H9 (cell line): Measurements from ENCODE around the gene COL8A1. TPM values are rescaled to one million over a fixed set of nuclear protein-coding genes. Genes with fewer than 3 reads are reported as not detected.

Source experiments
- DNase-seq: peaks from one replicate; pipeline ENCODE4 v3.0.0-alpha.2; 2017
- H2AFZ ChIP-seq: one replicate; pipeline ENCODE4 v1.6.1; 2013; ENCODE audit warnings: mild to moderate bottlenecking, low read length, control low read depth, moderate library complexity
- H2AK5ac ChIP-seq: 2 replicates; pipeline ENCODE4 v1.6.1; 2013; ENCODE audit warnings: low read length, control low read depth, mixed read lengths; ENCODE audit not compliant: insufficient read length
- H2BK120ac ChIP-seq: one replicate; pipeline ENCODE4 v1.6.1; 2013; ENCODE audit warnings: low read depth, mild to moderate bottlenecking, low read length, control low read depth, inconsistent platforms; ENCODE audit not compliant: poor library complexity, severe bottlenecking
- H2BK12ac ChIP-seq: 2 replicates; pipeline ENCODE4 v1.6.1; 2013; ENCODE audit warnings: low read length, control low read depth, mixed read lengths, low read depth; ENCODE audit not compliant: insufficient read length
- H2BK15ac ChIP-seq: 2 replicates; pipeline ENCODE4 v1.6.1; 2013; ENCODE audit warnings: low read depth, low read length, control low read depth
- H2BK20ac ChIP-seq: one replicate; pipeline ENCODE4 v1.6.1; 2013; ENCODE audit warnings: low read depth, mild to moderate bottlenecking, low read length, control low read depth, inconsistent platforms; ENCODE audit not compliant: poor library complexity, severe bottlenecking
- H2BK5ac ChIP-seq: 2 replicates; pipeline ENCODE4 v1.6.1; 2013; ENCODE audit warnings: low read length, control low read depth, mixed read lengths; ENCODE audit not compliant: insufficient read length
- H3K14ac ChIP-seq: 2 replicates; pipeline ENCODE4 v1.6.1; 2013; ENCODE audit warnings: low read length, control low read depth; ENCODE audit not compliant: insufficient read depth
- H3K18ac ChIP-seq: 2 replicates; pipeline ENCODE4 v1.6.1; 2013; ENCODE audit warnings: low read depth, mild to moderate bottlenecking, mixed read lengths, low read length, control low read depth; ENCODE audit not compliant: insufficient read length
- H3K23ac ChIP-seq: 2 replicates; pipeline ENCODE4 v1.6.1; 2013; ENCODE audit warnings: low read length, control low read depth, mixed read lengths, low read depth; ENCODE audit not compliant: insufficient read length
- H3K23me2 ChIP-seq: 2 replicates; pipeline ENCODE4 v1.6.1; 2013; ENCODE audit warnings: low read depth, mild to moderate bottlenecking, mixed read lengths, low read length, control low read depth; ENCODE audit not compliant: insufficient read length, poor library complexity, severe bottlenecking
- H3K27ac ChIP-seq: 2 replicates; pipeline ENCODE4 v1.5.1; 2013; ENCODE audit warnings: low read length, control low read depth, mixed read lengths, low read depth; ENCODE audit not compliant: insufficient read length
- H3K27me3 ChIP-seq: 2 replicates; pipeline ENCODE4 v1.6.1; 2013; ENCODE audit warnings: low read length, control low read depth, inconsistent platforms; ENCODE audit not compliant: insufficient read depth
- H3K4ac ChIP-seq: 2 replicates; pipeline ENCODE4 v1.6.1; 2013; ENCODE audit warnings: low read depth, mild to moderate bottlenecking, control low read depth, inconsistent platforms, low read length, moderate library complexity
- H3K4me1 ChIP-seq: 2 replicates; pipeline ENCODE4 v1.6.1; 2013; ENCODE audit warnings: low read length, control low read depth, inconsistent platforms; ENCODE audit not compliant: insufficient read depth
- H3K4me2 ChIP-seq: 2 replicates; pipeline ENCODE4 v1.6.1; 2013; ENCODE audit warnings: low read length, control low read depth, mixed read lengths; ENCODE audit not compliant: insufficient read length, insufficient read depth
- H3K56ac ChIP-seq: 2 replicates; pipeline ENCODE4 v1.6.1; 2013; ENCODE audit warnings: low read depth, mild to moderate bottlenecking, mixed read lengths, low read length, control low read depth; ENCODE audit not compliant: insufficient read length
- H3K79me1 ChIP-seq: 2 replicates; pipeline ENCODE4 v1.6.1; 2013; ENCODE audit warnings: low read depth, mild to moderate bottlenecking, moderate library complexity, low read length, control low read depth, inconsistent platforms; ENCODE audit not compliant: insufficient read depth, poor library complexity, severe bottlenecking
- H3K79me2 ChIP-seq: 2 replicates; pipeline ENCODE4 v1.6.1; 2013; ENCODE audit warnings: low read length, control low read depth, inconsistent platforms; ENCODE audit not compliant: insufficient read depth
- H3K9ac ChIP-seq: 2 replicates; pipeline ENCODE4 v1.6.1; 2013; ENCODE audit warnings: low read length, control low read depth, mixed read lengths; ENCODE audit not compliant: insufficient read length; ENCODE audit errors: extremely low read depth
- H3K9me3 ChIP-seq: one replicate; pipeline ENCODE4 v1.6.1; 2013; ENCODE audit warnings: low read depth, low read length, inconsistent platforms; ENCODE audit not compliant: control insufficient read depth
- H3T11ph ChIP-seq: one replicate; pipeline ENCODE4 v1.6.1; 2013; ENCODE audit warnings: mild to moderate bottlenecking, low read length, control low read depth, inconsistent platforms
- H4K20me1 ChIP-seq: one replicate; pipeline ENCODE4 v1.6.1; 2013; ENCODE audit not compliant: control insufficient read depth, insufficient read length, insufficient read depth
- H4K5ac ChIP-seq: 2 replicates; pipeline ENCODE4 v1.6.1; 2013; ENCODE audit warnings: low read depth, mild to moderate bottlenecking, mixed read lengths, low read length, control low read depth; ENCODE audit not compliant: insufficient read length
- H4K8ac ChIP-seq: replicated peaks from 2 replicates; pipeline ENCODE4 v1.6.1; 2013; ENCODE audit warnings: low read length, control low read depth, mixed read lengths, low read depth; ENCODE audit not compliant: insufficient read length
- H4K91ac ChIP-seq: 2 replicates; pipeline ENCODE4 v1.6.1; 2013; ENCODE audit warnings: low read depth, mild to moderate bottlenecking, moderate library complexity, mixed read lengths, low read length, control low read depth; ENCODE audit not compliant: insufficient read length
- H3K27ac Mint-ChIP-seq, 3 experiments: 2 replicates in 2 of 3; 3 replicates in 1 of 3; pipeline ENCODE4 v1.8.0; 2020 to 2021; ENCODE audit warnings: mixed read lengths in 3 of 3, mild to moderate bottlenecking in 1 of 3, moderate library complexity in 1 of 3
- H3K27me3 Mint-ChIP-seq: 2 replicates; pipeline ENCODE4 v1.8.0; 2021; ENCODE audit warnings: low read depth, mild to moderate bottlenecking, moderate library complexity, mixed read lengths
- H3K36me3 Mint-ChIP-seq, 3 experiments: 2 replicates in 2 of 3; 3 replicates in 1 of 3; pipeline ENCODE4 v1.8.0; 2020 to 2021; ENCODE audit warnings: low read depth in 3 of 3, mixed read lengths in 3 of 3; ENCODE audit not compliant: insufficient read depth in 1 of 3
- H3K4me1 Mint-ChIP-seq, 2 experiments: 2 replicates each; pipeline ENCODE4 v1.8.0; 2020; ENCODE audit warnings: mixed read lengths in 2 of 2
- H3K4me3 Mint-ChIP-seq, 2 experiments: 2 replicates in 1 of 2; 3 replicates in 1 of 2; pipeline ENCODE4 v1.8.0; 2020 to 2021; ENCODE audit warnings: mild to moderate bottlenecking in 2 of 2, mixed read lengths in 2 of 2, moderate library complexity in 1 of 2
- H3K9me3 Mint-ChIP-seq, 2 experiments: 2 replicates in 1 of 2; 3 replicates in 1 of 2; pipeline ENCODE4 v1.8.0; 2020; ENCODE audit warnings: mild to moderate bottlenecking in 2 of 2, mixed read lengths in 2 of 2, moderate library complexity in 1 of 2
- CTCF ChIP-seq: fragments of 200-600 bp; sonication (generic); conservative IDR thresholded peaks from 3 replicates; pipeline ENCODE4 v1.8.0; 2021; ENCODE audit warnings: antibody characterized with exemption, mild to moderate bottlenecking
- WGBS: extraction: QIAGEN DNeasy Blood & Tissue Kit; methylation state at CpG from one replicate; pipeline ENCODE4 v1.1.7; 2013; ENCODE audit warnings: missing lambda C conversion rate, low lambda C conversion rate, mixed read lengths; ENCODE audit not compliant: insufficient read length; ENCODE audit errors: extremely low coverage; 5-methylcytosine and 5-hydroxymethylcytosine counted together
- total RNA-seq: library from RNA; stranded (reverse); gene quantifications from 2 replicates; pipeline ENCODE4 v1.2.1, GENCODE V29; 2021

COL8A1 gene
- total RNA-seq, 1 experiment from 2014 or later = 0.17 TPM

- H3K79me1 ChIP-seq = no peaks in the 10 kb centered on the region
- H2BK15ac ChIP-seq = no peak overlapping the region
- H3K36me3 Mint-ChIP-seq = no peaks in the 10 kb centered on the region
- no peak overlapping the region for H2AK5ac ChIP-seq
- no peak overlapping the region for H3K27ac ChIP-seq
- H4K91ac ChIP-seq = no peak overlapping the region
- no peak overlapping the region for H2BK5ac ChIP-seq
- H3K27me3 Mint-ChIP-seq = no peaks in the 10 kb centered on the region
- H3K27ac Mint-ChIP-seq = no peak overlapping the region
- H3K79me2 ChIP-seq = no peaks in the 10 kb centered on the region
- H3K4me1 Mint-ChIP-seq = peaks cover 6 to 11% of the 10 kb centered on the region in 2 experiments
- no peak overlapping the region for H3K23ac ChIP-seq
- H2BK12ac ChIP-seq = no peak overlapping the region
- H2BK20ac ChIP-seq = no peak overlapping the region
- no peak overlapping the region for H3K4me3 Mint-ChIP-seq
- H3T11ph ChIP-seq = no peak overlapping the region
- no peak overlapping the region for H3K14ac ChIP-seq
- TF ChIP-seq CTCF = no peak
- no peak for DNase-seq
- H4K20me1 ChIP-seq = no peaks in the 10 kb centered on the region
- no peaks in the 10 kb centered on the region for H3K9me3 ChIP-seq
- 0 out of 2 replicates have a peak, but pooled peaks cover 2% of the 10 kb centered on the region for H3K4me1 ChIP-seq
- H3K9me3 Mint-ChIP-seq = no peaks in the 10 kb centered on the region
- H3K9ac ChIP-seq = no peak overlapping the region
- H3K4me2 ChIP-seq = no peak overlapping the region
- no peaks in the 10 kb centered on the region for H3K23me2 ChIP-seq
- H3K4ac ChIP-seq = no peak overlapping the region
- H3K27me3 ChIP-seq = no peaks in the 10 kb centered on the region
- H3K56ac ChIP-seq = no peak overlapping the region
- H2BK120ac ChIP-seq = no peak overlapping the region
- no peak overlapping the region for H3K18ac ChIP-seq
- no peak overlapping the region for H2AFZ ChIP-seq
- no peak overlapping the region for H4K5ac ChIP-seq
- WGBS = no CpG with 5 or more reads among the region's 4 CpGs
- H4K8ac ChIP-seq = no peak overlapping the region
Measured at GRCh38 chr3:99711351-99711750, 73.0 kb downstream of the COL8A1 start.
